ENCODE results near the gene PCDHGA10.

- TF ChIP-seq ZNF624 (tag by site-specific recombination; IDR thresholded peaks at IDR 0.05) (no peak), CTCF (tag by site-specific recombination; IDR thresholded peaks at IDR 0.05) (no peak), BCL11A (tag by site-specific recombination; IDR thresholded peaks at IDR 0.05; ENCODE audit: low read depth) (no peak), ZNF239 (tag by site-specific recombination; IDR thresholded peaks at IDR 0.05) (no peak), ZBTB8A (tag by site-specific recombination; IDR thresholded peaks at IDR 0.05) (no peak)
Observed at GRCh38 chr5:141399555-141400258, 13.1 kb upstream of the PCDHGA10 start.

All from HEK293 (cell line).